Upper lobe of left lung (tissue), 6 donors: Measurements from ENCODE around the gene SCFD2. TPM values are rescaled to one million over a fixed set of nuclear protein-coding genes. Genes with fewer than 3 reads are reported as not detected.

ENCODE experiments used
- ATAC-seq, 2 donors: fragments of 200-7000 bp; cut with Tn5 transposase; one replicate each; pipeline ENCODE4 v1.9.1; 2022; ENCODE audit warnings: mild to moderate bottlenecking in 2 of 2, moderate library complexity in 2 of 2; ENCODE audit not compliant: low FRiP score in 2 of 2
- DNase-seq, 2 donors: peaks; one replicate each; pipeline ENCODE4 v3.0.0-alpha.2; 2019 to 2020
- H3K27ac ChIP-seq, 4 donors: fragments of 200-600 bp; sonication (generic); one replicate each; pipeline ENCODE4 v1.5.1; 2016 to 2019
- H3K27me3 ChIP-seq, 4 donors: fragments of 200-600 bp; sonication (generic); one replicate each; pipeline ENCODE4 v1.5.1; 2017 to 2019
- H3K36me3 ChIP-seq, 4 donors: fragments of 200-600 bp; sonication (generic); one replicate each; pipeline ENCODE4 v1.5.1; 2016 to 2019
- H3K4me1 ChIP-seq, 4 donors: fragments of 200-600 bp; sonication (generic); one replicate each; pipeline ENCODE4 v1.5.1; 2018 to 2019
- H3K4me3 ChIP-seq, 4 donors: fragments of 200-600 bp; sonication (generic); one replicate each; pipeline ENCODE4 v1.5.1; 2017 to 2019; ENCODE audit warnings: mild to moderate bottlenecking in 2 of 4, moderate library complexity in 1 of 4
- H3K9me3 ChIP-seq, 4 donors: fragments of 200-600 bp; sonication (generic); one replicate each; pipeline ENCODE4 v1.5.1; 2018 to 2019
- CTCF ChIP-seq, 6 experiments: fragments of 450-650 bp in 4 of 6; fragments of 200-600 bp in 2 of 6; sonication (generic) in 2 of 6; IDR thresholded peaks; one replicate each; pipeline ENCODE4 v1.5.1; 2016 to 2019; ENCODE audit warnings: antibody characterized with exemption in 6 of 6
- EP300 ChIP-seq, 4 donors: sonication (generic); formaldehyde crosslinking; IDR thresholded peaks; one replicate each; pipeline ENCODE4 v1.5.1; 2017; ENCODE audit warnings: antibody characterized with exemption in 4 of 4, control low read depth in 2 of 4
- POLR2A ChIP-seq, 4 donors: fragments of 450-650 bp; IDR thresholded peaks; one replicate each; pipeline ENCODE4 v1.5.1; 2016 to 2017; ENCODE audit warnings: antibody characterized with exemption in 4 of 4, mild to moderate bottlenecking in 2 of 4
- POLR2AphosphoS5 ChIP-seq, 2 donors: sonication (generic); formaldehyde crosslinking; IDR thresholded peaks; one replicate each; pipeline ENCODE4 v1.5.1; 2017; ENCODE audit warnings: antibody characterized with exemption in 2 of 2
- WGBS, 2 donors: methylation state at CpG; one replicate each; pipeline ENCODE4 v1.1.5; 2017 to 2018; 5-methylcytosine and 5-hydroxymethylcytosine counted together
- total RNA-seq, 6 donors: library from RNA; depleted of rRNA in 4 of 6; stranded (reverse); fragments of >200 nt in 4 of 6; gene quantifications; one replicate each; pipeline versions ENCODE4 v1.1.0 to v1.2.1, GENCODE V29; 2016 to 2021
- donor health status: DM: no; HTN: no; CAD: no; lungs with moderate emphysema.
- donor health status: DM: no; HTN: yes; CAD: no; lungs with severe emphysema.

The SCFD2 gene
- total RNA-seq, 6 donors from 2014 or later = 15.2 to 33.5 (median 20.0) TPM

- Histone ChIP-seq H3K9me3 (no peaks in the 10 kb centered on the region), H3K4me3 (no peak overlapping the region), H3K27me3 (no peaks in the 10 kb centered on the region), H3K27ac (no peak overlapping the region), H3K4me1 (peaks cover 0 to 15% (median 13%) of the 10 kb centered on the region in 4 donors), H3K36me3 (no peaks in the 10 kb centered on the region)
- DNase-seq = no peak
- TF ChIP-seq POLR2A (IDR thresholded peaks at IDR 0.05) = no peak
- no peak for TF ChIP-seq CTCF (IDR thresholded peaks at IDR 0.05)
- no peak for ATAC-seq
- 88 to 91% methylated on average over 5 of the region's 5 CpGs for WGBS, 2 donors
Measured at GRCh38 chr4:53013873-53014775, 351.7 kb downstream of the SCFD2 start.

- DNase-seq = no peak
- Histone ChIP-seq H3K9me3 (no peaks in the 10 kb centered on the region), H3K4me1 (peaks cover 0 to 15% (median 13%) of the 10 kb centered on the region in 4 donors), H3K4me3 (no peak overlapping the region), H3K27me3 (no peaks in the 10 kb centered on the region), H3K36me3 (no peaks in the 10 kb centered on the region), H3K27ac (no peak overlapping the region)
- no peak for TF ChIP-seq POLR2AphosphoS5 (IDR thresholded peaks at IDR 0.05)
- no peak for TF ChIP-seq CTCF (IDR thresholded peaks at IDR 0.05)
- TF ChIP-seq POLR2A (IDR thresholded peaks at IDR 0.05) = no peak
- 47 to 50% methylated on average over 1 of the region's 1 CpG for WGBS, 2 donors
- no peak for ATAC-seq
Measured at GRCh38 chr4:53012738-53013137, 353.1 kb downstream of the SCFD2 start.

- no peaks in the 10 kb centered on the region for H3K9me3 ChIP-seq
- no peaks in the 10 kb centered on the region for H3K27me3 ChIP-seq
- no peaks in the 10 kb centered on the region for H3K36me3 ChIP-seq
- no peak overlapping the region for H3K27ac ChIP-seq
- no peak for ATAC-seq
- peaks cover 0 to 15% (median 13%) of the 10 kb centered on the region in 4 donors for H3K4me1 ChIP-seq
- WGBS, 2 donors = 35 to 46% methylated on average over 2 of the region's 2 CpGs
- no peak overlapping the region for H3K4me3 ChIP-seq
- DNase-seq = no peak
- TF ChIP-seq POLR2AphosphoS5 (IDR thresholded peaks at IDR 0.05) (no peak), EP300 (IDR thresholded peaks at IDR 0.05) (no peak), POLR2A (IDR thresholded peaks at IDR 0.05) (no peak), CTCF (IDR thresholded peaks at IDR 0.05) (no peak)
Measured at GRCh38 chr4:53011259-53011905, 354.5 kb downstream of the SCFD2 start.

- H3K4me1 ChIP-seq = peaks cover 0 to 15% (median 13%) of the 10 kb centered on the region in 4 donors
- no peaks in the 10 kb centered on the region for H3K36me3 ChIP-seq
- no peaks in the 10 kb centered on the region for H3K9me3 ChIP-seq
- H3K4me3 ChIP-seq = no peak overlapping the region
- no peak for ATAC-seq
- 82 to 83% methylated on average over 5 of the region's 5 CpGs for WGBS, 2 donors
- no peaks in the 10 kb centered on the region for H3K27me3 ChIP-seq
- no peak overlapping the region for H3K27ac ChIP-seq
- no peak for DNase-seq
- no peak for TF ChIP-seq CTCF (IDR thresholded peaks at IDR 0.05)
- TF ChIP-seq POLR2A (IDR thresholded peaks at IDR 0.05) = no peak
- TF ChIP-seq EP300 (IDR thresholded peaks at IDR 0.05) = no peak
- no peak for TF ChIP-seq POLR2AphosphoS5 (IDR thresholded peaks at IDR 0.05)
Measured at GRCh38 chr4:53010318-53010717, 355.5 kb downstream of the SCFD2 start.
